NOMO-1 treated with dmso at 0.1 percent for 144 hours (cell line): ENCODE measurements around the gene CTDSPL.
"Not testable (repeated sequence)": the region's sequence is repeated elsewhere in the genome, so short reads cannot be mapped to it uniquely, and the experiment has no call there.

Source experiments
- DNase-seq: peaks from one replicate; lab custom pipeline; 2025; ENCODE audit not compliant: unreplicated experiment; lab: John Stamatoyannopoulos, UW

The CTDSPL gene

DNA sequence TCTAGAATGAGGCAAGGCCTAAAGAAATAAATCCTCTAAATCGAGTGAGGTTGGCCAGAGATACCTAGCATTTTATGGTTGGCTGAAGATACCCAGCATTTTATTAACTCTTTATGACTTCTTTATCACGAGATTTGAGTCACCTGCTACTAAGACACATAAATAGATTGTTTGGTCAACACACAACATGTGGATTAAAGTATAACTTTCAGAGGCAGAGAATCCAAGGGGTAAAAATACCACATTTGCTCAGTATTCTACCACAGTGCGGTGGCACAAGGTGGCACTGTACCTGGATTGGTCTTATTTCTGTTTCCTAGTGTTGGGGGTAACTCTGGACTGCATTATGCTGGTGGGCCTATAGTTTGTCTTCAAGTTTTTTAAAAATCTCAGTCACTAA, 102.0 kb downstream of the CTDSPL start:
- no peak for DNase-seq

- no peak for DNase-seq
Observed at GRCh38 chr3:37964146-37964545, 102.5 kb downstream of the CTDSPL start.

GRCh38 chr3:37964716-37965115, 103.0 kb downstream of the CTDSPL start:
- no peak for DNase-seq

DNA sequence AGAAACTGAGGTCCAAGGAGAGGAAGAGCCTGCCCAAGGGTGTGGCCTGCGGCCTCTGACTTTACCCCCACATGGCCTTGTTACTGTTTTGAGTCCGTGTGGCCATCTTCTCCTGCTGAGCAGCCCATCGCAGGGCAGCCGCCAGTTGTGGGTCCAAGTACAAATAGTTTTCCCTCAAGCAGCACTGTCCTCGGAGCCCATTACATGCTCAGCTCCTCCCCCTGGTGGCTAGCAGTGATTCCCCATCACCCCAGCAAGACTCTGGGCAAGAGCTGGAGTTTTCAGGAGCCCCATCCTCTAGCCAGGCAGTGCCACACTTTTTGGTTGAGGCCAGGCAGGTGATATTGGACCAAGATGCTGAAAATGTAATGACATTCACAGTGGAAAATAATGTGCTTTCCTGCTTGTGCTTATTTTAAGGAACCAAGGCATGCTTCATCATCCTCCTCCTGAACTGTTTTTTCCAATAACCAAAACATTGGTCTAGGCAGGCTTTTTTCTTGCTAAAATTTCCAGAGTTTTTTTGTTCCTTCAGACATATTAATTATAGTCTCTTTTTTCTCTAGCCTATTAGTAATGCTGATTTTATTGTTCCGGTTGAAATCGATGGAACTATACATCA, 105.7 kb downstream of the CTDSPL start:
- DNase-seq: no peak

DNA sequence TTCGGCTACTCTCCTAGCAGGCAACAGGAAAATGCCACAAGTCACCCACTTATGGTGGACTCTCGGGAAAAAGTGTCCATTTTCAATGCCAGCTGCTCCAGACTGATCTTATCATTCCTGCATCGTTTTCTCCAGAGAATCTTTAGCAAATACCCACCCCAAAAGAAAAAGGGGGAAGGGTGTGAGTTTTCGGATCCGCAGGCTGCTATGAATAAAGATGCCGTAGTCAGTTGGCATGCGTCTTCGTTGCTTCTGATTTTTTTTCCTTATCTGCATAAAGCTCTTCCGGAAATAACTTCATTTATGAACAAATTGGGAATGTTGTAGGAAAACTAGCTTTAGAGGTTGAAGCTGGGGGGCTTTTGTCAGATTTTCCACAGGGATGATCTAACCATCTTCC, 106.5 kb downstream of the CTDSPL start:
- DNase-seq: no peak

DNA sequence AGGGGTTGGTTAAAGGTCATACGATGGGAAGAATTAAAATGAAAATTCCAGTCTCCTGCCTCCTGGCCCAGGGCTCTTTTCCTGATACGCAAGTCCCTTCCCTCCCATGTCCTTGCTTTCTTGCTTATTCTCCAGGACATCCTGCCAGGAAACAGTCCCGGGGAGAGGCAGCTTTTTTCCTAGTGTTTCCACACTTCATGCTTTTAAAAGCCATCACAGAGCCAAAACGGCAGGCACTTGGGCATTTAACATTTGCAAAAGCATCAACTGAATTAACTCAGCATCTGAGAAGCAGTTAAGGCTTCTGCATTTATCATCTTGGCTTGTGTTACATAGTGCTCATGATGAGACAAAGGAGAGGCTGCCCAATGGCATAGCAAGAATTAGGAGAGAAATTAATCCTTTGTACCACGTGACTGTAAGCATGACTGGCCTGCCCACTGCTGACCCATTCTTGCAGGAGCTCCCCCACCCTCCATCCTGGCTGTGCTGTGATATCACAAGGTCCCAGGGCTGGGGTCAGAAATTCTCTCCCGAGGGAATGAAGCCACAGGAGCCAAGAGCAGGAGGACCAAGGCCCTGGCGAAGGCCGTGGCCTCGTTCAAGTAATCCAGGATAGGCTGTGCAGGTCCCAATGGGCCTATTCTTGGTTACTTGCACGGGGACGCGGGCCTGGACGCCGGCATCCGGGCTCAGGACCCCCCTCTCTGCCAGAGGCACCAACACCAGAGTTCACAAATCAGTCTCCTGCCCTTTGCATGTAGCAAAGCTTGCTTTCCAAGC, 107.3 kb downstream of the CTDSPL start:
- DNase-seq: no peak

- no peak for DNase-seq
Observed at GRCh38 chr3:37969596-37970100, 108.0 kb downstream of the CTDSPL start.

- DNase-seq: no peak
Observed at GRCh38 chr3:37970802-37971201, 109.1 kb downstream of the CTDSPL start.

GRCh38 chr3:37971467-37971866, 109.8 kb downstream of the CTDSPL start:
- no peak for DNase-seq

DNA sequence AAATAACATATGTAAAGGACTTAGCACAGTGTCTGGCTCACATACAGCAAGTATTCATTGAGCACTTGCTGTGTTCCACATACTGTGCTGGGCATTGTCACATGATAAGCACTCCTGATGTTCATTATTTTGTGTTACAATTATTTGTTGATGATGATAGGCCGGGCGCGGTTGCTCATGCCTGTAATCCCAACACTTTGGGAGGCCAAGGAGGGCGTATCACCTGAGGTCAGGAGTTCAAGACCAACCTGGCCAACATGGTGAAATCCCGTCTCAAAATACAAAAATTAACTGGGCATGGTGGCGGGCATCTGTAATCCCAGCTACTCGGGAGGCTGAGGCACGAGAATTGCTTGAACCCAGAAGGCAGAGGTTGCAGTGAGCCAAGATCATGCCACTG, 110.4 kb downstream of the CTDSPL start:
- not testable (repeated sequence) for DNase-seq

DNA sequence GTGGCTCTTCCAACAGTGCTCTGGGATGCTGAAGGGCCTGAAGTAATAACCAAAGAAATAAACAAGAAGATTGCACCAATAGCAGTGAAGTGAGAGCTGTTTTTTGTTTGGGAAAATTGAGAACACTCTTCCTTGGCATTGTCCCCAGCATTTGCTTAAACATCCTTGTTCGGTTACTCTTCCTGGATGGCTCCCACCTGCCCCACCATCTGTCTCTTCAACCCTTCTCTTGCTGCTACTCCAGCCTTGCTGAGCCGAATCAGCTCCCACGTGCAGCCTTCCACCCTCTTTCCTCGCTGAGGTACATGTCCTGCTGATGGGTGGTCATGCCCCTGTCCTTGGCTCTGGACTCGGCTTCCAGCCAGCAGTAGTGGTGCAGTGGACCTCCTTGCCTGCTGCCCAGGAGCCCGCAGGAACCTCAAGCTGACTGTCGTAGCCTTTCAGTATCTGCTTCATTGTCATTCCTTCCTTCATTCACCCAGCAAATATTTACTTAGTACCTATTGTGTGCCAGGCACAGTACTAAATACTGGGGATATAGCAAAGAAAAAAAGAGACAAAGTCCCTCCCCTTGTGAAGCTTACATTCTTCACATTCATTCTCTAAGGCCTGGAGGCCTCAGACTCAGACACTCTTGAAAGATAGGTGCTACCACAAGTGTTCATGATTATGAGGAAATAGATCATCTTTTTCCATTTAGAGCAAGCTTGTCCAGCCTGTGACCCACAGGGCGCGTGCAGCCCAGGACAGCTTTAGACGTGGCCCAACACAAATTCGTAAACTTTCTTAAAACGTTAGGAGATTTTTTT, 111.8 kb downstream of the CTDSPL start:
- no peak for DNase-seq

- DNase-seq: no peak
Observed at GRCh38 chr3:37974121-37975083, 112.7 kb downstream of the CTDSPL start.

DNA sequence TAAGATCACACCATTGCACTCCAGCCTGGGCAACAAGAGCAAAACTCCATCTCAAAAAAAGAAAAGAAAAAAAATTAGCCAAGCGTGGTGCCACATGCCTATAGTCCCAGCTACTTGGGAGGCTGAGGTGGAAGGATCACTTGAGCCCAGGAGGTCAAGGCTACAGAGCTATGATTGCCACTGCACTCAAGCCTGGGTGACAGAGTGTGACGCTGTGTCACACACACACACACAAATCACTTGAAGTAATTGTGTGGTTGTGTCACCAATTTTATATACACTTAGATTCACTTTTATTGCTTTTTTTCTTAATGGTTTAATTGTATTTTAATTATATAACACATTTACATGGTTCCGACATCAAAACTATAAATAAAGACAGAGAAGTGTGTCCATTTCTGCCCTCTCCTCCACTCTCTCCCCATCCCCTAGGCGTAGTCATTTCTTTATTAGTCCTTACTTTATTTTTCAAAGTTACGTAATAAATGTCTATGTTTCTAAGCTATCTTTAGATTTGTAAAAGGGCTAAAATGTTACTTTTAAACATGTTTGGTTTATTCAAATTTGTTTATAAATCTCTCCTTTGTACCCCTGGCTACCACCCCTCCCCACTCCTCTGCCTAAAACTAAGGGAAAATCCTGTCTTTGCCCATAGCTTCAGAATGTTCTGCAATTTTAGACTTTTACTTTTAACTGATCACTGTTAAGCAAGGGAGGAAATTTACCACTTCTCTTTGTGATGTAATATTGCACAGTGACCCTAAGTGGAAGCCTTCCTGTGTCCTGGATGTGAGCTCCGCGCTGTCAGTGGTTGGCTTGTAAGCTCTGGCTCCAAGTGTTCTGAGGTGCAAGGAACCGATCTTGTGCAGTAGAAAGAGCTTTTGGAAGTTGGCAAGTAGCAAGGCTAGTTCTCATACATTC, 118.1 kb downstream of the CTDSPL start:
- DNase-seq: peak; percentile 85

- no peak for DNase-seq
Observed at GRCh38 chr3:37980462-37981347, 119.0 kb downstream of the CTDSPL start.

- no peak for DNase-seq
Observed at GRCh38 chr3:37981348-37981664, 119.6 kb downstream of the CTDSPL start.

- no peak for DNase-seq
Observed at GRCh38 chr3:37982331-37982730, 120.7 kb downstream of the CTDSPL start.

- DNase-seq: no peak
Observed at GRCh38 chr3:37984051-37984450, 122.4 kb downstream of the CTDSPL start.

GRCh38 chr3:37984596-37984995, 122.9 kb downstream of the CTDSPL start:
- DNase-seq: no peak
